NCI-H1694 (cell line): ENCODE results near the gene FBXL17.

Source experiments
- DNase-seq: peaks from one replicate; lab custom pipeline; 2025; lab: John Stamatoyannopoulos, UW

Gene FBXL17

GRCh38 chr5:107813559-107813958 lies 568.3 kb downstream of the FBXL17 start:
- DNase-seq = no peak

DNA sequence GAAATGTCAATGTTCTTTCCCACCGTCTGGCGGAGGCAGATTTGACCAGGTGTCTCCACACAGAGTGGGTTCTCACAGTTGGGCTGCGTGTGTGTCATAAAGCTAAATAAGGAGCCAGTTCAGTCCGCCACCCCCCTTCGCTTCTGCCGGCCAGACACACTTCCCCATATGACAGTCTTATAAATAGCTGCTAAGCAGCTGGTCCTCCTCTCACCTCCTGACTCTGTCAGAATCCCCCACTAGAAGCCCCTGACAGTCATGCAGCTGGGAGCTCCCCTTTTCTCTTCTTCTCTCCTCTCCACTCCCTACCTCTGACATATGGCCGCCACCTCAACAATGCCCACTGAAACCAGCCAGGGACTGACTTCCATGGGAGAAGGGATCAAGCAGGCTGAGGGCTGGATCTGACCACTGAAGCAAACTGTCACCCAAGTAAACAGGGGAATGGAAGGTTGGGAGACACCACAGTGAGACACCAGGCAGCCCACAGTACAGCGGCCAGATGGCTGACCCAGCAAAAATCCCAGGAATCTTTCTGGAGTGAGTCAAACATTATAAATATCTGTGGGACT lies 569.2 kb downstream of the FBXL17 start:
- DNase-seq = no peak

DNA sequence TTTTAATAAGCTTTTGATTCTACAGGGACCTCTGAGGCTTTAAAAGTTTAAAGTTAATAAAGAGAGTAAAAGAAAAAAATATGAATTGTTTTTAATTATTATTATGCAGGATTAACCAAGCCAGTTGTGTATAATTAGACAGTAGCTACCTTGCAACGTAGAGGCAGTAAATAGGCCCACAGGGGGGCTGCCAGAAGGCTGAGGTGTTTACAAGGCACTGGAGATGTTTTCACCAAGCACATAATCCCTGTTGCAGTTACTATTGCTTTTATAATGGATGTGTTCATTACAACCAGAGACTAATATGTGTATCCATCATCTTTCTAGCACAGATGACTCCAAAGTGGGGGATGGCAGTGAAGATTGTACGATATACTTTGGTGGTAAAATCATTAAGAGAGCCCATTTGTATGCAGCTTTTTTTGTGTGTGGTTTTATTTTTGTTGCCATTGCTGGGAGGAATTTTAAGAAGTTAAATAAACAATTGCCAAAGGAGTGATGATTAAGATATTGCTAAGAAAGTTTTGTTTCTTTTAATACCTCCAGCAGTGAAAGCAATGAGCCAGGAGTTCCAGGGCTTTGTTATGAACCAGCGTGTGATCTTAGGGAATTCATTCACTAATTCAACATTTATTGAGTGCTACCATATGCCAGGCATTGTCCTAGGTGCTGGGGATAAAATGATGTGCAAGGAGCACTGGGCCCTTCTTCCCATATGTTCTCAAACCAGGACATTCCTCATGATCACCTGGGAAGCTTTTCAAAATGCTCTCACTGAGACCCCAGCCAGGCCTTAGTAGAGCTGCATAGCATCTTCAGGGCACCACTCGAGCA lies 572.5 kb downstream of the FBXL17 start:
- no peak for DNase-seq
